ENCODE results near the gene CCDC13. TPM values are rescaled to one million over a fixed set of nuclear protein-coding genes. Genes with fewer than 3 reads are reported as not detected.

The CCDC13 gene
- total and polyA plus RNA-seq, 2 of the 13 experiments (the other 11 are each of a cell fraction or from before 2014, with no cell fraction given), result 0.22 to 0.51 TPM

- no peak for TF ChIP-seq TFE3 (CRISPR knock-in tag; IDR thresholded peaks at IDR 0.05)
- no peak for TF ChIP-seq ZNF318 (CRISPR knock-in tag; IDR thresholded peaks at IDR 0.05)
- no peak for TF ChIP-seq SNAI1 (CRISPR knock-in tag; IDR thresholded peaks at IDR 0.05; ENCODE audit: borderline replicate concordance)
- TF ChIP-seq MAX (IDR thresholded peaks at IDR 0.05), result peak; percentile 52; the same call in 1 of the 2 replicates
- no peak for TF ChIP-seq HNRNPUL1 (IDR thresholded peaks at IDR 0.05; ENCODE audit: low read depth, low read length)
- TF ChIP-seq FOXJ3 (CRISPR knock-in tag; IDR thresholded peaks at IDR 0.05; ENCODE audit: borderline replicate concordance), result no peak
- peak; percentile 38; the same call in 1 of the 2 replicates for TF ChIP-seq NCOA2 (CRISPR knock-in tag; IDR thresholded peaks at IDR 0.05)
- TF ChIP-seq CCDC6 (CRISPR knock-in tag; IDR thresholded peaks at IDR 0.05), result no peak
- no peak for TF ChIP-seq ZBTB7B (CRISPR knock-in tag; IDR thresholded peaks at IDR 0.05)
- TF ChIP-seq CENPBD1 (CRISPR knock-in tag; IDR thresholded peaks at IDR 0.05; ENCODE audit: borderline replicate concordance, low read depth), result no peak
- TF ChIP-seq ZNF142 (CRISPR knock-in tag; IDR thresholded peaks at IDR 0.05), result no peak
- TF ChIP-seq ZFP90 (CRISPR knock-in tag; IDR thresholded peaks at IDR 0.05; ENCODE audit: borderline replicate concordance), result no peak
These were observed 42.8 kb downstream of the CCDC13 start (continued) for GRCh38 chr3:42730294-42730693.

All from HepG2 (cell line).